BJ (cell line): ENCODE data around the gene KIF24. TPM values are rescaled to one million over a fixed set of nuclear protein-coding genes. Genes with fewer than 3 reads are reported as not detected.
A peak's percentile ranks its signal among the peaks of the same experiment; 100 is the strongest.

Experiments used
- CTCF ChIA-PET: fragments of 350-600 bp; formaldehyde crosslinking; extraction: SDS; loops from one replicate; lab custom pipeline; 2021; ENCODE audit warnings: antibody characterized with exemption, inconsistent platforms; lab: Yijun Ruan, JAX
- POLR2A ChIA-PET: fragments of 300-600 bp; sonication (Branson Sonifier 250); formaldehyde crosslinking; extraction: SDS; loops from one replicate; lab custom pipeline; 2021; ENCODE audit warnings: antibody characterized with exemption; lab: Charles Lee
- DNase-seq: peaks from one replicate; pipeline ENCODE4 v3.0.0-alpha.2; 2011; ENCODE audit warnings: low read depth
- H3K27me3 ChIP-seq: 2 replicates; pipeline ENCODE4 v1.6.0; 2011; ENCODE audit warnings: low read length; ENCODE audit not compliant: control insufficient read depth, insufficient read depth
- H3K36me3 ChIP-seq: 2 replicates; pipeline ENCODE4 v1.5.1; 2011; ENCODE audit warnings: low read length; ENCODE audit not compliant: control insufficient read depth, insufficient read depth
- H3K4me3 ChIP-seq: 2 replicates; pipeline ENCODE4 v1.5.1; 2011; ENCODE audit warnings: low read depth, mild to moderate bottlenecking, control low read depth, low read length
- polyA plus RNA-seq: library from polyadenylated mRNA; depleted of rRNA; stranded (reverse); fragments of >200 nt; gene quantifications from 2 replicates; pipeline ENCODE4 v1.2.3, GENCODE V29; 2011
- TF ChIP-seq, protein P1 (sequence below): IDR thresholded peaks from 2 replicates; pipeline ENCODE4 v1.5.1; 2011; ENCODE audit warnings: low read depth, mild to moderate bottlenecking, control low read depth, inconsistent platforms, low read length, moderate library complexity; ENCODE audit not compliant: insufficient read depth

KIF24 gene
- polyA plus RNA-seq, 1 experiment = 1.9 TPM

DNA sequence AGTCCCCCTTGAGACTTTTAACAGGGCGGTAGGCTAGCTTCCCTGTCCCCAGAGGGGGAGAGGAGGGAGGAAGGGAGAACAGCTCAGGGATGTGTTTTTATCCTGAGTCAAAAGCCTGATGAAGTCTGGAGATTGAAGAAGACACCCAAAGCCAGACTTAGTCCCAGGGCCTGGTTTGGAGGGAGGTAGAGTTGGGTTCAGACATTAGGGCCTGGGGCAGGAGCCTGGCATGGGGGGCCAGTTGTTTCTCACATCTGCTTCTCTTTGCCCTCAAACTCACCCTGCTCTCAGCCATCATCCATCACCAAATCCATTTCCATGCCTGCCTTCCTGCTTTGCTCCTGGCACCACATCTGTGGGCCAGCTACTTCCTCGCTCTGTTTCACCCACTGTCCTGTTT, 44.7 kb upstream of the KIF24 start:
- TF ChIP-seq, protein P1, sequence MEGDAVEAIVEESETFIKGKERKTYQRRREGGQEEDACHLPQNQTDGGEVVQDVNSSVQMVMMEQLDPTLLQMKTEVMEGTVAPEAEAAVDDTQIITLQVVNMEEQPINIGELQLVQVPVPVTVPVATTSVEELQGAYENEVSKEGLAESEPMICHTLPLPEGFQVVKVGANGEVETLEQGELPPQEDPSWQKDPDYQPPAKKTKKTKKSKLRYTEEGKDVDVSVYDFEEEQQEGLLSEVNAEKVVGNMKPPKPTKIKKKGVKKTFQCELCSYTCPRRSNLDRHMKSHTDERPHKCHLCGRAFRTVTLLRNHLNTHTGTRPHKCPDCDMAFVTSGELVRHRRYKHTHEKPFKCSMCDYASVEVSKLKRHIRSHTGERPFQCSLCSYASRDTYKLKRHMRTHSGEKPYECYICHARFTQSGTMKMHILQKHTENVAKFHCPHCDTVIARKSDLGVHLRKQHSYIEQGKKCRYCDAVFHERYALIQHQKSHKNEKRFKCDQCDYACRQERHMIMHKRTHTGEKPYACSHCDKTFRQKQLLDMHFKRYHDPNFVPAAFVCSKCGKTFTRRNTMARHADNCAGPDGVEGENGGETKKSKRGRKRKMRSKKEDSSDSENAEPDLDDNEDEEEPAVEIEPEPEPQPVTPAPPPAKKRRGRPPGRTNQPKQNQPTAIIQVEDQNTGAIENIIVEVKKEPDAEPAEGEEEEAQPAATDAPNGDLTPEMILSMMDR = no peak
- Histone ChIP-seq H3K4me3 (no peak overlapping the region), H3K36me3 (no peaks in the 10 kb centered on the region), H3K27me3 (peaks cover 18% of the 10 kb centered on the region)
- CTCF ChIA-PET = interaction anchor here (0.6 to 6.6 kb wide), 5 partner anchors 10 to 127 kb away, joined by 3 to 53 read pairs (median 4); no protein-coding TSS in a partner anchor
- DNase-seq = no peak
- POLR2A ChIA-PET = interaction anchor here (0.6 kb wide), 1 partner anchor 124 kb away, joined by 4 read pairs; no protein-coding TSS in a partner anchor

DNA sequence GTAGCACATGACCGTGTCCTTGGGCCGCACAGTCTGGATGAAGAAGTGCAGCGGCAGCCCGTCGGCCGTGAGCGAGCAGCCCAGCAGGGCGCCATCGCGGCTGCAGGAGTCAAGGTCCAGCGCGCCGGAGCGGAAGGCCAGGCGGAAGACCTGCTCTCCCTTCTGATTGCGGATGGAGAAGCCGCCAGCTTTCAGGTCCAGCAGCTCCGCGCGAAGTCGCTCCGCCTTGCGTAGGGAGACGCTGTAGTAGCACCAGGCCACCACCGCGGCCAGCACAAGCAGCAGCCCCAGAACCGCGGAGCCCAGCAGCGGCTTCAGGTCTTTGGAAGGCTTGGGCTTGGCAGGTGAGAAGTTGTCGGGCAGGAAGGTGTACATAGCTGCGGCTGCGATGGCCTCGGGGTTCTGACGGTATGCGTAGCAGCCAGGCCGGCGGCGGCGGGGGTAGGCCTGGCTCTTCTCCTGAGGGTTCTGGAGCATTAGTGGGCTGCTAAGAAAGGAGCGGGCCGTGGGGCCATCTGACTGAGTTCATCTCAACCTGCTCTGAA, 43.5 kb upstream of the KIF24 start:
- ChIA-PET CTCF (interaction anchor here (0.8 to 1.0 kb wide), 2 partner anchors 26 to 120 kb away, joined by 3 read pairs; no protein-coding TSS in a partner anchor), POLR2A (no interaction called here)
- TF ChIP-seq, protein P1 = no peak
- H3K27me3 ChIP-seq = peaks cover 18% of the 10 kb centered on the region
- no peak for DNase-seq
- H3K4me3 ChIP-seq = no peak overlapping the region
- no peaks in the 10 kb centered on the region for H3K36me3 ChIP-seq

GRCh38 chr9:34371886-34372466, 42.9 kb upstream of the KIF24 start:
- CTCF ChIA-PET = interaction anchor here (0.6 to 2.0 kb wide), 3 partner anchors 7 to 85 kb away, joined by 3 to 10 read pairs (median 3); no protein-coding TSS in a partner anchor
- DNase-seq = no peak
- H3K4me3 ChIP-seq = no peak overlapping the region
- TF ChIP-seq, protein P1 = no peak
- POLR2A ChIA-PET = no interaction called here
- H3K36me3 ChIP-seq = no peaks in the 10 kb centered on the region
- H3K27me3 ChIP-seq = peaks cover 18% of the 10 kb centered on the region

- DNase-seq = no peak
- TF ChIP-seq, protein P1 = peak; percentile 37; the same call in 1 of the 2 replicates
- ChIA-PET POLR2A (no interaction called here), CTCF (interaction anchor here (0.6 to 2.0 kb wide), 5 partner anchors 8 to 116 kb away, joined by 3 to 10 read pairs (median 3); no protein-coding TSS in a partner anchor)
- Histone ChIP-seq H3K27me3 (peaks cover 18% of the 10 kb centered on the region), H3K4me3 (peak overlapping the region; percentile 42), H3K36me3 (no peaks in the 10 kb centered on the region)
Observed at GRCh38 chr9:34370970-34371880, 42.2 kb upstream of the KIF24 start.
